Measurements from ENCODE around the gene COMMD6. TPM values are rescaled to one million over a fixed set of nuclear protein-coding genes. Genes with fewer than 3 reads are reported as not detected.

The COMMD6 gene
- total and polyA plus RNA-seq, 11 donors, result 19.8 to 155 (median 126) TPM

DNA sequence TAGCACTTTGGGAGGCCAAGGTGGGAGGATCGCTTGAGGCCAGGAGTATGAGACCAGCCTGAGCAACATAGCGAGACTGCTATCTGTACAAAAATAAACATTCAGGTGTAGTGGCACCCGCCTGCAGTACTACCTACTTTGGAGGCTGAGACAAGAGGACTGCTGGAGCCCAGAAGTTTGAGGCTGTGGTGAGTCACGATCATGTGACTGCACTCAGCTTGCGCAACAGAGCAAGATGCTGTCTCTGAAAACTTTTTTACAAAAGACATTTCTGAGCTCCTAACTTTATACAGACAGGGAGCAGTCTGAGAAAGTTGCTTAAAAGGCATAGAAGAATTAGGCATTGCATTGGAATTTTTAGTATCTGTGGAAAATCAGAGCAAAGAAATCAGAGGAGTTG lies 45.3 kb downstream of the COMMD6 start:
- intact Hi-C loops (cut with DNase I), result no loop called here
- ATAC-seq, result no peak
- Histone ChIP-seq H3K27ac (no peak overlapping the region), H3K27me3 (no peaks in the 10 kb centered on the region), H3K4me3 (no peak overlapping the region), H3K9me3 (no peaks in the 10 kb centered on the region), H3K4me1 (no peaks in the 10 kb centered on the region), H3K36me3 (no peaks in the 10 kb centered on the region)
- 94 to 98% (median 96%) methylated on average over 5 of the region's 5 CpGs for WGBS, 4 donors
- TF ChIP-seq, protein P1, sequence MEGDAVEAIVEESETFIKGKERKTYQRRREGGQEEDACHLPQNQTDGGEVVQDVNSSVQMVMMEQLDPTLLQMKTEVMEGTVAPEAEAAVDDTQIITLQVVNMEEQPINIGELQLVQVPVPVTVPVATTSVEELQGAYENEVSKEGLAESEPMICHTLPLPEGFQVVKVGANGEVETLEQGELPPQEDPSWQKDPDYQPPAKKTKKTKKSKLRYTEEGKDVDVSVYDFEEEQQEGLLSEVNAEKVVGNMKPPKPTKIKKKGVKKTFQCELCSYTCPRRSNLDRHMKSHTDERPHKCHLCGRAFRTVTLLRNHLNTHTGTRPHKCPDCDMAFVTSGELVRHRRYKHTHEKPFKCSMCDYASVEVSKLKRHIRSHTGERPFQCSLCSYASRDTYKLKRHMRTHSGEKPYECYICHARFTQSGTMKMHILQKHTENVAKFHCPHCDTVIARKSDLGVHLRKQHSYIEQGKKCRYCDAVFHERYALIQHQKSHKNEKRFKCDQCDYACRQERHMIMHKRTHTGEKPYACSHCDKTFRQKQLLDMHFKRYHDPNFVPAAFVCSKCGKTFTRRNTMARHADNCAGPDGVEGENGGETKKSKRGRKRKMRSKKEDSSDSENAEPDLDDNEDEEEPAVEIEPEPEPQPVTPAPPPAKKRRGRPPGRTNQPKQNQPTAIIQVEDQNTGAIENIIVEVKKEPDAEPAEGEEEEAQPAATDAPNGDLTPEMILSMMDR (IDR thresholded peaks at IDR 0.05), result no peak
- no peak for TF ChIP-seq POLR2A (IDR thresholded peaks at IDR 0.05)
- DNase-seq, result no peak

DNA sequence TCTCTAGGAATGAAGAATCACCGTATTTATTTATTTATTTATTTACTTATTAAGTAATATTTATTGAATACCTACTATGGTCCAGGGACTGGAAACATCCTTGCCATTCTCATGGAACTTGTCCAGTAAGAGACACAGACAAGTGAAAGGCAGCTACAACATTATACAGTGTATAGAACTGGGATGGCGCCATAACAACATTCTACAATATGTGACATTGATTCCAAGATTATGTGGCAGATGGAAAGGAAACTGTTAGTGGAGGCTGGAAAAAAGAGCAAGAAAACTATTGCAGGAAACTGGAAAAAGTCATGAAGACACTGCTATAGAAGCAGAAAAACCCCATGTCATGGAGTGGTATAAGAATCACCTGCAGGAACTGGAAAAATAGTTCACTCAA lies 46.3 kb downstream of the COMMD6 start:
- H3K27me3 ChIP-seq, result no peaks in the 10 kb centered on the region
- no peaks in the 10 kb centered on the region for H3K9me3 ChIP-seq
- intact Hi-C loops (cut with DNase I), result no loop called here
- no peak for ATAC-seq
- H3K36me3 ChIP-seq, result no peaks in the 10 kb centered on the region
- no peaks in the 10 kb centered on the region for H3K4me1 ChIP-seq
- WGBS, 4 donors, result 86 to 92% (median 89%) methylated on average over 2 of the region's 2 CpGs
- TF ChIP-seq, protein P1 (IDR thresholded peaks at IDR 0.05), result no peak
- no peak for TF ChIP-seq POLR2A (IDR thresholded peaks at IDR 0.05)
- no peak overlapping the region for H3K4me3 ChIP-seq
- H3K27ac ChIP-seq, result no peak overlapping the region
- no peak for DNase-seq

DNA sequence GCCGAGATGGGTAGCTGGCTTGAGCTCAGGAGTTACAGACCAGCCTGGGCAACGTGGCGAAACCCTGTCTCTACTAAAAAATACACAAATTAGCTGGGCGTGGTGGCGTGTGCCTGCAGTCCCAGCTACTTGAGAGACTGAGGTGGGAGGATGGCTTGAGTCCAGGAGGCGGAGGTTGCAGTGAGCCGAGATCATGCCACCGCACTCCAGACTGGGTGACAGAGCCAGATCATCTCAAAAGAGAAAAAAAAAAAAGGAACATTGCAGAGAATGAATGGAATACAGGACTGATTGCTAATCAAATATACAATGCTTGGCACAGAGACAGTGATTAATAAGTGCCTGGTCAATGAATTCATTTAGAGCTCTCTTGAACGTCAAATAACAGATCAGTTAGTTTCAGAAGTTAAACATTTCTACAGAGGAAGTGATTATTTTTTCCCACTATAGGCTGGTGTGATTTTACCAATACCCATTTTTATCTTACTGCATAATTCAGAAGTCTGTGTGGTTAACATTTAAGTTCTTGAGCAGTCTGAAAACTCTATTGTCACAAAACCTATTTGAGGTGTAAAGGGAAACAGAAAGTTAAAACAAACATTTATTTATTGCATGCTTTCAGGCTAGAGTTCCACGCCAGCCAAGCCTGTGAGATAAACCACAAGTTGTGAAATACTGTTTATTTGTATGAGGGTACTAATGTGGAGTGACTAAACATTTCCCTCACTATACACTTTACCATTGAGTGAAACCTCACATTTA lies 48.0 kb downstream of the COMMD6 start:
- Histone ChIP-seq H3K27ac (no peak overlapping the region), H3K36me3 (no peaks in the 10 kb centered on the region), H3K27me3 (no peaks in the 10 kb centered on the region), H3K4me1 (peaks cover 0 to 5% (median 0%) of the 10 kb centered on the region in 12 donors), H3K9me3 (no peaks in the 10 kb centered on the region), H3K4me3 (no peak overlapping the region)
- intact Hi-C loops (cut with DNase I), result loop anchor here in 6 of 10 donors (5.0 to 10.0 kb wide), 4 partner anchors 43 to 55 kb away; partner anchors contain the start of genes COMMD6 (in 4 of the 6) and UCHL3 (in 1 of the 6)
- WGBS, 4 donors, result 56 to 77% (median 64%) methylated on average over 10 of the region's 10 CpGs
- ATAC-seq (no peak), DNase-seq (no peak)
- TF ChIP-seq, protein P1 (IDR thresholded peaks at IDR 0.05), result no peak

DNA sequence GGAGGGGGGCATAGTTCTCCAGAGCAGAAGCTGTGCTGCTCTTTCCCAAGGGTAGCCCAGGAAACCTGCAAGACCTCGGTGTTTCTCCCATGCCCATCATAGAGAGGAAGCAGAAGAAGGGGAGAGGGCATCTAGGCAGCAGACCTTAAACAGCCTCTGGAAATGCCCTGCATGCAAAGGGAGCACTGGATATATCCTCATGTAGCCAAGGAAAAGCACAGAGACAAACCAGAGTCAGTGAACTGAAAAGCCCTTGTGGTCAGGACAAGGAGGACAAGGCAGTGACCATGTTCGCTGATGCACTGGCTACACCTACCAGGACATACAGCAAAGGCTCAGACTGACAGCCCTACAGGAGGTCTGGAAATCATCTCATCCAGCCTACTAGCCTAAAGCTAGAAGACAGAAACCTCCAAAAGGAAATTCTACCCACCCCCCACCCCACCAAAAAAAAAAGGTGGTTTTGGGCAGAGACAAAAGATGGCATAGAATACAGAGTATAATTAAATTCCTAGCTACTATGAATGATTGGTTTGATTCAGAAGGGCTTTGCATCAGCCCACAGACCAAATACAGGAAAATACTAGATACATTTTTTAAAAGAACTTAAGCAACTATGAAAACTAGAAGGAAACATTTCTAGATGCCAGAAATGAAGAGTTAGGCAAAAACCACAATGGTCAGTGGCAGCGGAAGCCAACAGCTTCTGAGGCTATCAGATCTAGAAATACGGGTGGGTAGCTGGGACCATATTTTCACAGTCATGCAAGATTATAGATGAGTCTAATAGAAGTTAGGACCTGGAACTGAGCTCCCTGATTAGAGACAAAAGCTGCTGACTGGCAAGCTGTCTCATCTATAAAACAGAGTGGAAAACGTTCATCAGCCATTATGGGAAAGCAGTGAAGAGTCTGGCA lies 51.2 kb downstream of the COMMD6 start:
- Histone ChIP-seq H3K27me3 (peaks cover 0 to 1% (median 0%) of the 10 kb centered on the region in 9 donors), H3K4me1 (peaks cover 0 to 6% (median 4%) of the 10 kb centered on the region in 12 donors), H3K4me3 (no peak overlapping the region), H3K9me3 (no peaks in the 10 kb centered on the region), H3K27ac (no peak overlapping the region), H3K36me3 (no peaks in the 10 kb centered on the region)
- intact Hi-C loops (cut with DNase I), result loop anchor here in 6 of 10 donors (5.0 to 10.0 kb wide), 4 partner anchors 46 to 58 kb away; partner anchors contain the start of genes COMMD6 (in 4 of the 6) and UCHL3 (in 1 of the 6)
- DNase-seq, result no peak
- no peak for ATAC-seq
- 59 to 68% (median 61%) methylated on average over 5 of the region's 5 CpGs for WGBS, 4 donors
- TF ChIP-seq POLR2A (IDR thresholded peaks at IDR 0.05), result no peak
- TF ChIP-seq, protein P1 (IDR thresholded peaks at IDR 0.05), result no peak

Data from heart left ventricle (tissue), 16 donors.